ENCODE results near the gene LIME1. TPM values are rescaled to one million over a fixed set of nuclear protein-coding genes. Genes with fewer than 3 reads are reported as not detected.
A peak's percentile ranks its signal among the peaks of the same experiment; 100 is the strongest.

Gene LIME1
- total and polyA plus RNA-seq, 10 of the 15 experiments (the other 5 are each of a cell fraction or from before 2014, with no cell fraction given), result 0.35 to 154 (median 49.9) TPM

DNA sequence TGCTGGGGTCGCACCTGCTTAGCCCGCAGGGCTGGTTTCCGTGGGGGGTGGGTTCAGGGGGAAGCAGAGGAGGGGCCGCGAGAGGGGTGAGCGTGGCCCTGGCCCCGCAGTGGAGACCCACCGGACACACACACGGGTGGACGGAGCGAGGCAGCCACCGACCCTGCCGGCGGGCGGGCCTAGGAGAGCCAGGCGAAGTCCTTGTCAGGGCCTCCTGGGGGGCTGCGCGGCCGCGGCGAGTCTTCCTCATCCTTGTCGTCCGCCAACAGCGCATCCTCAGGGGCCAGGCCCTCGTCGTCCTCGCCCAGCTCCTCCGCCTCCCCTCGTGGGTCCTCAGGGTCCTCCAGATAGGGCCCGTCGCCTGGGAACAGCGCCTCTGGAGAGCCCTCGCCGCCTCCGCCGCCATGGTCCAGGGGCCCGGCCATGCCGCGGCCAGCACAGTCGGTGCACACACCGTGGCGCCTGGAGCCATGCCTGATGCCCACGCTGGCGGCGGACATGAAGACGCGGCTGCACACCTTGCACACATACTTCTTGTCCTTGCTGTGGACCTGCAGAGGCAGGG, 10.4 kb downstream of the LIME1 start:
- no peaks in the 10 kb centered on the region for H3K79me2 ChIP-seq (ENCODE audit: control insufficient read depth, insufficient read depth, low read length)
- ChIA-PET RAD21 (ENCODE audit: unreplicated experiment) (no interaction called here), SMC1A (ENCODE audit: uncharacterized antibody, unreplicated experiment) (no interaction called here), CTCF (no interaction called here), POLR2A (no interaction called here)
- peaks cover 0 to 4% of the 10 kb centered on the region in 2 experiments; a peak in 2 of 4 replicates for H3K36me3 ChIP-seq (ENCODE audit: control insufficient read depth in 2 of 2, insufficient read depth in 2 of 2, low read length in 1 of 2)
- FAIRE-seq (no peak), DNase-seq (ENCODE audit: low read depth, low spot score) (no peak), ATAC-seq (no peak)
- H2AFZ ChIP-seq (ENCODE audit: control insufficient read depth, low read depth, low read length), result no peak overlapping the region
- H3K4me2 ChIP-seq (ENCODE audit: control insufficient read depth, insufficient read depth), result no peak overlapping the region
- BruUV-seq (replicated peaks), result no TSS peak
- no peak overlapping the region for H3K4me3 ChIP-seq
- intact Hi-C loops (cut with micrococcal nuclease; ENCODE audit: unreplicated experiment) (no loop called here), in situ Hi-C loops (cut with MboI) (no loop called here)
- WGBS (ENCODE audit: insufficient coverage, insufficient replicate concordance, low lambda C conversion rate, missing lambda C conversion rate), result 96% methylated on average over 42 of the region's 47 CpGs
- H3K4me1 ChIP-seq (ENCODE audit: control insufficient read depth, insufficient read depth, low read length), result no peaks in the 10 kb centered on the region
- H3K9me3 ChIP-seq (replicated peaks; ENCODE audit: control insufficient read depth, insufficient read depth, low read length), result no peaks in the 10 kb centered on the region
- H3K27ac ChIP-seq (ENCODE audit: control insufficient read depth, insufficient read depth), result no peak overlapping the region
- TF ChIP-seq, protein P1, sequence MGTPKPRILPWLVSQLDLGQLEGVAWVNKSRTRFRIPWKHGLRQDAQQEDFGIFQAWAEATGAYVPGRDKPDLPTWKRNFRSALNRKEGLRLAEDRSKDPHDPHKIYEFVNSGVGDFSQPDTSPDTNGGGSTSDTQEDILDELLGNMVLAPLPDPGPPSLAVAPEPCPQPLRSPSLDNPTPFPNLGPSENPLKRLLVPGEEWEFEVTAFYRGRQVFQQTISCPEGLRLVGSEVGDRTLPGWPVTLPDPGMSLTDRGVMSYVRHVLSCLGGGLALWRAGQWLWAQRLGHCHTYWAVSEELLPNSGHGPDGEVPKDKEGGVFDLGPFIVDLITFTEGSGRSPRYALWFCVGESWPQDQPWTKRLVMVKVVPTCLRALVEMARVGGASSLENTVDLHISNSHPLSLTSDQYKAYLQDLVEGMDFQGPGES (IDR thresholded peaks at IDR 0.05), result no peak
- TF ChIP-seq BMI1 (IDR thresholded peaks at IDR 0.05; ENCODE audit: borderline replicate concordance) (no peak), SPI1 (IDR thresholded peaks at IDR 0.05; ENCODE audit: borderline replicate concordance, insufficient read depth, low read depth, low read length) (no peak)
- H3K27me3 ChIP-seq (replicated peaks in 1 of 2; ENCODE audit: control insufficient read depth in 2 of 2, insufficient read depth in 2 of 2, low read length in 1 of 2), result no peaks in the 10 kb centered on the region
- H4K20me1 ChIP-seq (ENCODE audit: control insufficient read depth, insufficient read depth), result no peaks in the 10 kb centered on the region
- H3K9ac ChIP-seq (ENCODE audit: control insufficient read depth, insufficient read depth, low read length), result no peak overlapping the region

DNA sequence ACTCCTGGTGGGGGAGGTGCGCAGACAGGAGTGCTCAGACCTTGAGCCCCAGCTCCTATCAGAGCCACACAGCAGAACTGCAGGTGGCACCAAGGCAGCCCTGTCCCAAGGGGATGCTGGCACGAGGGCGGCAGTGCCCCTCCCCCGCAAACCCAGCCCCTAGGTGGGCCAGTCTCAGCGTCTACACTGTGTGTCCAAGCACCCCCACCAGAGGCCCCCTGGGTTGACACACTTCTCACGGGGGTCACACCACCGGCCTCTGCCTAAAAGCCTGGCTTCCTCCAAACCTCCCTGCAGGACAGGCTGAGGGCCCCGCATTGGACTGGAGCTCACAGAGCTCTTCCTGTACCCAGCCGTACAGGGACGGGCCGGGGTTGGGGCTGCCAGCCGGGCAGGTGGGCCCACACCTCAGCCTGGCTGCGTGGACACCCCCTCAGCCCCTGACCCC, 11.2 kb downstream of the LIME1 start:
- no peaks in the 10 kb centered on the region for H3K4me1 ChIP-seq (ENCODE audit: control insufficient read depth, insufficient read depth, low read length)
- no peak for FAIRE-seq
- BruUV-seq (replicated peaks), result no TSS peak
- TF ChIP-seq SRF (IDR thresholded peaks at IDR 0.05; ENCODE audit: low read depth in 2 of 2, low read length in 2 of 2) (no peak), NFYA (IDR thresholded peaks at IDR 0.05; ENCODE audit: borderline replicate concordance, low read depth, low read length) (no peak), FOXK2 (IDR thresholded peaks at IDR 0.05) (no peak)
- TF ChIP-seq, protein P2, sequence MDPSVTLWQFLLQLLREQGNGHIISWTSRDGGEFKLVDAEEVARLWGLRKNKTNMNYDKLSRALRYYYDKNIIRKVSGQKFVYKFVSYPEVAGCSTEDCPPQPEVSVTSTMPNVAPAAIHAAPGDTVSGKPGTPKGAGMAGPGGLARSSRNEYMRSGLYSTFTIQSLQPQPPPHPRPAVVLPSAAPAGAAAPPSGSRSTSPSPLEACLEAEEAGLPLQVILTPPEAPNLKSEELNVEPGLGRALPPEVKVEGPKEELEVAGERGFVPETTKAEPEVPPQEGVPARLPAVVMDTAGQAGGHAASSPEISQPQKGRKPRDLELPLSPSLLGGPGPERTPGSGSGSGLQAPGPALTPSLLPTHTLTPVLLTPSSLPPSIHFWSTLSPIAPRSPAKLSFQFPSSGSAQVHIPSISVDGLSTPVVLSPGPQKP (IDR thresholded peaks at IDR 0.05; ENCODE audit: low read depth, low read length), result no peak
- H3K9me3 ChIP-seq (replicated peaks; ENCODE audit: control insufficient read depth, insufficient read depth, low read length), result no peaks in the 10 kb centered on the region
- H2AFZ ChIP-seq (ENCODE audit: control insufficient read depth, low read depth, low read length), result no peak overlapping the region
- no peaks in the 10 kb centered on the region for H4K20me1 ChIP-seq (ENCODE audit: control insufficient read depth, insufficient read depth)
- in situ Hi-C loops (cut with MboI), result no loop called here
- H3K79me2 ChIP-seq (ENCODE audit: control insufficient read depth, insufficient read depth, low read length), result no peaks in the 10 kb centered on the region
- intact Hi-C loops (cut with micrococcal nuclease; ENCODE audit: unreplicated experiment), result no loop called here
- no peak for DNase-seq (ENCODE audit: low read depth, low spot score)
- CTCF ChIA-PET, result no interaction called here
- no peak overlapping the region for H3K27ac ChIP-seq (ENCODE audit: control insufficient read depth, insufficient read depth)
- H3K4me3 ChIP-seq, result no peak overlapping the region
- RAD21 ChIA-PET (ENCODE audit: unreplicated experiment), result no interaction called here
- ATAC-seq, result peak; percentile 51
- H3K36me3 ChIP-seq (ENCODE audit: control insufficient read depth in 2 of 2, insufficient read depth in 2 of 2, low read length in 1 of 2), result peaks cover 0 to 2% of the 10 kb centered on the region in 2 experiments; a peak in 1 of 4 replicates
- POLR2A ChIA-PET, result no interaction called here
- no peaks in the 10 kb centered on the region for H3K27me3 ChIP-seq (replicated peaks in 1 of 2; ENCODE audit: control insufficient read depth in 2 of 2, insufficient read depth in 2 of 2, low read length in 1 of 2)
- H3K9ac ChIP-seq (ENCODE audit: control insufficient read depth, insufficient read depth, low read length), result no peak overlapping the region
- SMC1A ChIA-PET (ENCODE audit: uncharacterized antibody, unreplicated experiment), result no interaction called here
- WGBS (ENCODE audit: insufficient coverage, insufficient replicate concordance, low lambda C conversion rate, missing lambda C conversion rate), result 41% methylated on average over 12 of the region's 13 CpGs
- H3K4me2 ChIP-seq (ENCODE audit: control insufficient read depth, insufficient read depth), result no peak overlapping the region

Measured in GM12878 (cell line).